Suppressor macrophage (primary cell): ENCODE data around the gene HOXD8.
A peak's percentile ranks its signal among the peaks of the same experiment; 100 is the strongest.

Experiments
- DNase-seq, 4 experiments: peaks; one replicate each; pipeline ENCODE4 v3.0.0-alpha.2; 2020 to 2022

Gene HOXD8

DNA sequence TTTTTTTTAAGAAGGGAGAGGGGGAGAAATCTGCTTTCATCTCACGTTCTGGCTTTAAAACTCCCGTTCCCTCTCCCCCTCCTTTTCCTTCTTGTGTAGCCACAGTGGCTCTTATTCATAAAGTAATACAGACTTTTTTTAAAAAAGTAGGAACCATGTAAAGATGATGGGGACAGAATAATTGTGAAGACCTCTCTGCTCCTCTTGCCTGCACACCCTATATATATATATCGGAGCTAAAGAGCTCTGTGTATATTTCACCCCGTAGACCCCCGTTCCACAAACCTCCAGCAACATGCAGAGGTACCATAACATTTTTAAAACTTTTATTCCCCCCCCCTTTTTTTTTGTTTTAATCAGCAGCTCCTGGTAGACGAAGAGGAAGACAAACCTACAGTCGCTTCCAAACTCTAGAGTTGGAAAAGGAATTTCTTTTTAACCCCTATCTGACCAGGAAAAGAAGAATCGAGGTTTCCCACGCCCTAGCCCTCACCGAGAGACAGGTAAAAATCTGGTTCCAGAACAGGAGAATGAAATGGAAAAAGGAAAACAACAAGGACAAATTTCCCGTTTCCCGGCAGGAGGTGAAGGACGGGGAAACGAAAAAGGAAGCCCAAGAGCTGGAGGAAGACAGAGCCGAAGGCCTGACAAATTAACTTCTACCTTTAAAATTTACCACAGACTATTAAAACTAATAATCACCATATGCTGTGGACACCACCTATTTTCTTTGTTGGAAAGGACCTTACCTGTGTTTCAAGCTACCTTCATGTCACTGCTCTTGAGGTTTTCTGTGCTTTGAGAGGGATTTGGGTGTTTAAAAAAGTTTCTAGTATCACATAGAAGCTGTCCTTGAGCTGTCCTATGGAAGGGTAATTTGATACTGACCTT is 1.7 kb downstream of the HOXD8 start:
- DNase-seq = no peak

DNA sequence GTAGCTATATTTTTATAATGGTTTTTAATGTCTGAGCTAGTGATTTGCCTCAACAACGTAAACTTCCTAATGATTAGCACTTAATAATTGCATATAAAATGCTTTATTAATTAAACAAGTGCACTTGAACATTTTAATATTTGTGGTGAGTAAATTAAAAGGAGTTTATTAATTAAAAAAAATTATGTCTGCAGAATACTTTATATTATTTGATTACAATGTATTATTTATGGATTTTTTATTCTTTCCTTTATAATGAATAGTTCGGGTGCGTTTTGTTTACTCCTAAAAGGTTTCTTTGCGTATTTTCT is 2.3 kb downstream of the HOXD8 start:
- no peak for DNase-seq

DNA sequence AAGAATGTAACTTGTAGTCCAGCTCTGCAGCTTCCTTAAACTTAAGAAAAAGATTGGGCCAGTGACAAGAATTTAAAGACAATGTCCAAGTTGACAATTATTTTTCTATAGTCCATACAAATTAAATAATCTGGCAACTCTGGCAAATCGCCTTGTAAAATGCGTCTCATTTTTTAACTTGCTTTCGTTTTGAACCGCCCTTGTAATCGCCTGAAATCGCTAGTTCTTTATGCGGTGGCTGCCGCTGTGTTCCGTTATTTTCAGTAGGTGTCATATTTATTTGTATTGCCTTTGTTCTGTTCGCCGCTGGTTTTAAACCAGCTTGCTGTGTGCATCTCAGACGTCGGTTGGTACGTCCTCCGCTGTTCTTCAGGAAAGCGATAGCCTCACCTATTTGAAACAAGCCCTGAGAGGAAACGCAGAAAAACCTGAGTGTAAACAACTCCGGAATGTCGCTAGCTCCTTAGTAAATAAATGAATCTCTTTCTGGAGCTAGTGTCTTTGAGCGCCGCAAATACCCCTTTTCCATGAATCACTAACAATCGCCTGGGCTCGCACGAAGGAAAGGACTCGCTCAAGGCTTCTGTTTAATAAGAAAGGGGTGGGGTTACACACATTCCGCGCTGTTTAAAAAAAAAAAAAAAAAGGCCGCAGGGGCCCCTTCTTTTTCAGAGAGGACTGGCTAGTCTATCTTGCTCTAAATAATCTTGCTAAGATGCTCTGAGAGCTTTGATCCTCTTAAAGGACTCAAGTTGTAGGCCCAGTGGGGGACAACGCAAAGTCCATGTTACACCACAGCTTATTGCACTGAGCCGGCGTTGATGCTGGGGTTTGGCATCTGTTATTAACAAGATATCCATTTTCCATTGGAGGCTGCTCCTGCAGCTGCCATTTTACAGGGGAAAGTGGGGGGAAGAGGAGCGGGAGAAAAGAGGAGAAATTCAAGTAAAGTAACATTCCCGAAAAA is 3.0 kb downstream of the HOXD8 start:
- peak in 3 of 4 experiments; percentile 14 to 41 (median 16) for DNase-seq

DNA sequence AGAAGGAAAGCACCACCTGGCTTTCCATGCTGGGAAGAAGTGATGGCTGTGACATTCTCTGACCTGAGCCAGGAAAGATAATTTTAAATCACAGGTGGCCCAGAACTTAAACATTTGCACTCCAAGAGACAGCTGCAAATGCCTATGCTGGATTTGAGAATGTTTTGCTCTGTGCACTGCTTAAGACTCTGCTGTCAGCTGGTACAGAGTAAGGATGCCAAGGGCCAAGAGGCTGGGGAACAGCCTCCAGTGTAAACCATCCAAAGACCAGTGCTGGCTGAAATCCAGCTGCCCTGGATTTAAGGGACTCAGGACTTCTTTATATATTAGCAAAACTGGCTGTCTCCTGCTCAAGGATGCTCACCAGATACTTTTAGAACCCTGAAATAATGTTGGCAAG is 3.9 kb downstream of the HOXD8 start:
- DNase-seq = no peak

DNA sequence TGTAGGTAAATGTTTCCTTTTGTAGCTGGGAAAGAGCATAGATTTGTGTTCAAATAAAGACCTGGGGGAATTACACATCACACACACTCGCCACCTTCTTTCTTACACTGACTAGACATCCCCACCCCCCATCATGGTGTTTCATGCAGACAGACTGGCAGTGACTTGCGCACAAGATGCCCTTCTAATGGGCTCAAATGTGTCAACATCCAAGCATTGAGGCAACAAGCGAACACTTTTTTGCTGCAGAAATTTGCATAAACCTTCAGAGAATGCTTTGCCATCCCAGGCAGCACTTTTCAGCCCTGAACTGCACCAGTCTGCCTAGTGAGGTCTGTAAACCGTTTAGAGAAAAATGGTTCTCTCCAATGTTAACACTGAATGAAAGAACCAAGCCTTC is 4.5 kb downstream of the HOXD8 start:
- DNase-seq = no peak

DNA sequence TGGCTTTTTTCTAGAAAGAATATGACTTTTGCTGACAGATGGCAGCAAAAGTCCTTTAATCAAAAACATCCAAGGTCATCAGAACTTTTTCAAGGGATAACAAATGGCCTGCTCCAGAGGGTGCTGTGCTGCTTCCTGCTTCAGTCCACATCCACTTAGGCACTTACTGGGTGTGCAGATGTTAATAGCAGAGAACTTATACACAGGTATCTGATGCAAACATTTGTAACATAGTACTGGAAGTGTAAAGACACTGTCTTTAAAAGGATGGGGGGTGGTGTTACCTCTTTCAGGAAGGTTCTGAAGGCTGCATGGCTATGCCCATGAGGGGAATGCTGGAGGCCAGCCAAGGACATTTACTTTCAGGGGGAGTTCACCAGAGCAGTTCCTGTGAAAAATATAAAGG is 5.5 kb downstream of the HOXD8 start:
- no peak for DNase-seq

DNA sequence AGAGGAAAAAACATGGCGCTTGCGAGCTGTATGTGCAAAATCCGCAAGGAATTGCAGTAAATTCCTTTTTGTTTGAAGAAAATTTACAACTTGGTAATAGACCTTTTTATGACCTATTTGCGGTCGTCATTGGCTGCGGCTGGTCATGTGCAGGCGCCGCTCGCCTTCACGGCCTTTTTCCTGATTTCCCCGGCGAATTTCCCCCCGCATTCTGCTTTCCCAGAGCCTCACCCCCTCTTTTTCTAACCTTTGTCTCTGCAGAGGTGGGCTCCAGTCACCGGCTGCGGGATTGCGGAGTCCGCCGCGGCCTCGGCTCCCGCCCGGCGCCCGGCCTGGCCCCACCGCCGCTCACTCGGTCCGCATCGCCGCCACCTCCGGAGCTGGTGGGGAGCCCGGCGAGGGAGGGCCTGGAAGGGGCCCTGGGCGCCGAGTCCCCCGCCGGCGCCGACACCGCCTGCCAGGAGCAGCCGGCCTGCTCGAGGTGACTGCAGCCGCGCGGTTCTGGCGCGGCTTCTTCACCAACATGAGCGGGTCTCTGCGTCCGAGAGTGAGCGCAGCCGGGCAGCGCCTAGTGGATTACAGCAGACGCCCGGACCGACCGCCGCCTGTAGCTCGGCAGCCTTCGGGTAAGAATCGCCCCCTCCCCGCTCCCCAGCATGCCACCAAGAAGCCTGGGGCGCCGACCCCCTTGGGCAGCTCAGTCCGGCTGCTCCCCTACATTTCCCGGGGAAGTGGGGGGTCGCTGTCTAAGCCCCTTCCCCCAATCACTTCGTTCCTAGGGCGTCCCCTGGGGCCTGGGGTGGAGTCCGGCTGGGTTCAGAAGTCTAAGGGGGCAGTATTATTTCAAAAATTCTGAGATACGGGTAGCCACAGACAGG is 7.1 kb downstream of the HOXD8 start:
- peak in 1 of 4 experiments; percentile 18 for DNase-seq

DNA sequence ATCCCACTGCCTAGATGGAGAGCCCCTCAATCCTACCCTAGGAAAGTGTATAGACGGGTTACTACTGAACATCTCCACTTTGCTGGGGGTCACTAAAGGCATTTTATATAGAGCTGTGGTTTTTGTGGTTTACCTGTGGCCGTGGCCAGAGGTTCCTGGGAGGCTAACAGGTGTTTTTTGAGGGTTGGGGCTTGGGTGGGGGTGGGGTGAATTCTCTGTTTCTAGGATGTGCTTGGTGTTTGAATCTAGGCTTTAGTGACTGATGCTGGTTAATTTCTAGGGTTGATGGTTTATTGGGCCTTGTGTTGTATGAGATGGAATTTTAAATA is 7.7 kb downstream of the HOXD8 start:
- DNase-seq = no peak

DNA sequence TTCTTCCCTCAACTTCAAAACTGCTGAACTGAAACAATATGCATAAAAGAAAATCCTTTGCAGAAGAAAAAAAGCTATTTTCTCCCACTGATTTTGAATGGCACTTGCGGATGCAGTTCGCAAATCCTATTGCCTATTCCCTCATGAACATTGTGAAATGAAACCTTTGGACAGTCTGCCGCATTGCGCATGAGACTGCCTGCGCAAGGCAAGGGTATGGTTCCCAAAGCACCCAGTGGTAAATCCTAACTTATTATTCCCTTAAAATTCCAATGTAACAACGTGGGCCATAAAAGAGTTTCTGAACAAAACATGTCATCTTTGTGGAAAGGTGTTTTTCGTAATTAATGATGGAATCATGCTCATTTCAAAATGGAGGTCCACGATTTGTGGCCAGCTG is 8.4 kb downstream of the HOXD8 start:
- DNase-seq = no peak

DNA sequence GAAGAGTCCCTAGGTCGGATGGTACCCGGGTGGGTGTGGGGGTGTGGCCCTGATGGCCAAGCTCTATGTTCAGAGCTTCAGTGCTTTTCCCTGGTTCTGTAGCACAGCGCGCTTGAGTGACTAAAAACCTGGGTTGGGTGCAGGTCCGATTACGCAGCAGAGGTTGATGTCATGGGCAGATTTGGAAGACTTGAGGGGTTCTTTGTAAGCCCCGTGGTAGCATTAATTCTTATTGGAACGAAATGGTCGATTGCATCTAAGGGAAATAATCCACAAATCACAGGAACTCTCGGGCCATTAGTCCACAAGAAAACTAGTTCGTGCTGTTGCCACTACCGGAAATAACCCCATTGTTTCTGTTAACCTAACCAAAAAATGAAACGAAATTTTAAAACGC is 9.0 kb downstream of the HOXD8 start:
- no peak for DNase-seq

DNA sequence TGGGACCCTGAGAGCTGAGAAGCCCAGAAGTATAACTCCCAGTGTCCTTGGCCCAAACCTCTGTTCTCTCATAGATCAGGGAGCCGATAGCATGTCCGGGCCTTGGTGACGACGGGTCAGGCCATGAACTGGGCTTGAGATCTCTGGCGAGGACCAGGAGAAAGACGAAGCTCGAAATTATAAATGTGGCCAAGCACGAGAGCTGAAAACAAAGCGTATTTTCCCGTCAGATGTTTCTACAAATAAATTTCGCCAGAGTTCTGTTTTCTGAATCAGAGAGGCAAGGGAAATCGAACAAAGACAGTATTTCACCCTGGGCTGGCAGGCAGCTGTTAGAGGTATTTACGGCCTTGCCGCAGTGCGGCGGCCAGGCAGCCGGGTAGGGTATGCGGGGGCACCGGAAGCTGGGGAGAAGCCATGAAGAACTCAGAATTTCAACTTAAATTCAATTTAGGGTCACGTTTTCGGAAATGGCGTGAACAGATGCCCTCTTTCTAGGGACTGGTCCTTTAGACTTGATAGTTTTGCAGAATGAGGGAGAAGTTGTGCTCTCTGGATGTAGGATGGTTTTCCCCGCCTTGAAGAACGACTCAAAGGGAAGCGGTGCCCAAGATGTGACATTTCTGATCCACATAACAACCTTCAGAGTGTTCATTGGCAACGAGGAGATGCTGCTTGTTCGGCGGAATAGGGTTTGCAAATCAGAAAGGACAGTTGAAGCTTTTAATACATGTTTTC is 9.6 kb downstream of the HOXD8 start:
- no peak for DNase-seq

DNA sequence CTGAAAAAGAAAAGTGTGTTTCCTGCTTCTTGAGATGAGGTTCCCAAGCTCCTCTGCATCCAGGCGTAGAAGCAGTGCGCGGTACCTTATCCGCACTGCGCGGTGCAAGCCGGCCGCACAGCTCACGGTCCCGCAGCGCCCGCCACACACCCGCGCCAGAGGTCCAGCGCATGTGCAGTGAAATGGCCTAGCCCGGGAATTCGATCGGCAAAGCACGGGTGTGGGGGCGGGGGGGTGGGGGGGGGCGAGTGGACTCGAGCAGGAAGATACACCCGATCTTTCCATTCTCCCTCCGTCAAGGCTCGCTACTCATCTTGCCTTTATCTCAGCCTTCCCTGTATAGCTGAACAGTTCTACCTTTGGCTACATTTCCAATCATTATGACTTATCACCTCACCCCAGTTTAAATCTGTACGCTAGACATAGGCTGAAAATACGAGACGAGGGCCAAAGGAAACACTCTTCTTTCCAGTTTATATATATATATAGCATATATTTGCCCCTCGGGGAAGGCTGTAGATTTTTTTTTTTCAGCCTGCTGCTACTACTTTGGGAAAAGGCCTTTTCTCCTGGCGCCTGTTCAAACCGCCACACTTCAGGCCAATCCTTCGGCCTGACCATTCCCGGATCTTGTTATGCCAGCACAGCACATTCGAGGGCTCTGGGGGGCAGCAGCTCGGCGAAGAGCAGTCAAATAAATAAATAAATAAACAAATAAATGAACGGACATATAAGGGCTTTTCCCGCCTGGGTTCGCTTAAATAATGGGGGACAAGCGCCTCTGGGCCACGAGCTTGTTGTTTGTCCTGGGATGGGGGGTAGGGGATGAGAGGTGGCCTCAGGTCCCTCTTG is 10.4 kb downstream of the HOXD8 start:
- no peak for DNase-seq

DNA sequence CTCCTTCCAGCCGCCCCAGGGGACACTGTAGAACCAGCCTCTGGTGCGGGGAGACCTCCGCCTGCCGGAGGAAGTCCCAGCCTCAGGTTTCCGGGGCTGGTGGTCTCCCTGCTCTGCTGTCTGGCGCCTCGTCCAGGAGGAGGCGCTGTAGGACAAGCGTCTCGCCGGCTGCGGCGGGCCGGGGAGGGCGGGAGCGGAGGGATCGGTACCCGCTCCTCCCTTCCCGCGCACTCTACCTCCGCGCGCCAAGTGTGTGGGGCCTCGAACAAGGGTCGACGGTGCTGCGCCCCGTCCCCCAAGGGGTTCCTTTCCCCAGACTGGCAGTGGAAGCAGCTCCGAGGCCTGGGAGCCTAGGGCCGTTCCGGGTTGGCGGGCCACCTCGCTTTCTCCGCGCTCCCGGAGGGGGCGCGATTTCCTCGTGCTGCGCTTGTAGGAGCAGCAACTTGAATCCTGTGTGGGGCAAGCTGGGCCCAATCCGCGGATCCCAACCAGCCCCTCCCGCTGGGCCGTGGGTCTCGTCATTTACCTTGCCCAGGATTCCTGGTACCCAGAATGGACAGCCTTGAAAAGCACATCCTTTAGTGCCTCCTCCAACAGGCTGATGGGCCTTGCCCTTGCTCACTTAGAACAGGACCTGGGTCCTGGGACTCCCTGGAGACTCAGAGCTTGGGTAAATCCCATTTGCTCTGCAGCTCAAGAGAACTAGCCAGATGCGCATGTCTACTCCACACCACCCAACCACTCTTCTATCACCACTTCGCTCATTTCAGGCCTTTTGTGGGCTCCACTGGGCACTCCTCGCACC is 11.2 kb downstream of the HOXD8 start:
- peak; percentile 61 to 77 (median 66) for DNase-seq

DNA sequence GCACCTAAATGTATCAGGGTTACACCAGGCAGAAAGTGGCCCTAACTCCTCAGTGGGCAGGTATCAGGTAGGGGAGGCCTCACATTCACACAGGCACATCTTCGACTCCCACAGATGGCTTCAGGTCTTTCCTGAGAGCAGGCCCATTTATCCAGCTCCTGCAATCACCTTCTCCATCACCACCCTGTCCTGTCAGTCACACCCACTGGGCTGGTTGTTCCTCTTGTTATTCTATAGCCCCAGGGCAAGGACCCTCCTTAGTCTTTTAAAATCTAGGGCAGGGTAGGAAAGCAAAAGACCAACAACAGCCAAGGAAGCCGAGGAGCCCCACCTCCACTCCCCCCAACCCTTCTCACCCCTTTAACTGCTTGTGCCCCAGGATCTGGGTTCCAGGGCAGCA is 12.8 kb downstream of the HOXD8 start:
- DNase-seq = no peak

DNA sequence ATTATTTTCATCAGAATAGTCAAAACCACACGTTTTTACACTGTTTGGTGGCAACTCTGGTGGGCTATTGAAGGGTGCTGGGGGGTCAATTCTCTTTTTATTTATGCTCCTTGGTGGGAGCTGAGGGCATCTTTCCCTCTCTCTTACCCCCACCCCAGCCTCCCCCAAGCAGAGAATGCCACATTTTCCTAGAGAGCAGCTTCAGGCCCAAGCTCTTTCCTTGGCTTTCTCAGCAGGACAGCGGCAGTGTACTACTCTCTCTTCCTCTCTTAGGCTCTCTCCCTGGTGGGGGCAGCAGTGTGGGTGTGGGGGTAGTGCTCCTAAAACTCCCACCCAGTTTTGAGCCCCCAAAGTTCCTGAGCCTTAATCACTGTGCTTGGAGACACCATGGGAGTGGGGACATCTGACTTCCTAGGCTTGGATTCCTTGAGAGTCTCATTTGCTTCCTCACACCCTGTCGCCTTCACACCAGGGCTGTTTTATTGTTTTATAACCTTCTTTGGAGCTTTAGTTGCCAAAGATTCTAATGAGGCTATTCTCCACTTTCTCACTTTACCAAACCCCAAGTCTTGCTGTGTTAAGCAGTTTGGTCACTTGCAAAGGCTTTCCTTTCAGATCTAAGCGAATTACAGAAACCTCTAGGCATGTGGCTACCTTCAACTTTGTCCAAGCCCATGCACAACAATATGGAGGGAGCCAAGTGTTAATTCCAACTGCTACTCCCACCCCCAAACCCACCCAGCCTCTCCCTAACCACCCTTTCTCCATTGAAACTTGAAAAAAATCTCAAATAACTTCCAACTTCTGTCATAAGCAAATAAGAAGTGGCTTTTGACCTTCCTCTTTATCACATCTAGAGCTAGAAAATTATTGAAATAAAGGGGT is 15.8 kb downstream of the HOXD8 start:
- no peak for DNase-seq

DNA sequence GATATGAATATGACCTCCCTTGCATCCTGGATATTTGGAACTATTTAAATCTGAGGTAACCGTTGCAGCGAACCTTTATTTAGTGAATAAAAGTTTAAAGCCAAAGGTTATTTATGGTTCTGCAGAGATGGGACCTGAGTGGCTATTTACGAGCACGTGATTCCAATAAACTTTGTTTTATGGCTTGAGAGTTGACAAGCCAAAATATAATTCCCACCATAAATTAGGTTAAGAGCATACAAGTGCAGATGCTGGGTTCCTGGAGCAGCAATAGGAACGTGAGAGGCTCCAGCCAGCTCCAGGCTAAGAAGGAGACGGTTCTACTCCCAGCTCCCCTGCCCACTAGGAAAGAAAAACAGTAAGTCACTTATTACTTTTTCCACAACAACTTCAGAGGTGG is 16.6 kb downstream of the HOXD8 start:
- no peak for DNase-seq

DNA sequence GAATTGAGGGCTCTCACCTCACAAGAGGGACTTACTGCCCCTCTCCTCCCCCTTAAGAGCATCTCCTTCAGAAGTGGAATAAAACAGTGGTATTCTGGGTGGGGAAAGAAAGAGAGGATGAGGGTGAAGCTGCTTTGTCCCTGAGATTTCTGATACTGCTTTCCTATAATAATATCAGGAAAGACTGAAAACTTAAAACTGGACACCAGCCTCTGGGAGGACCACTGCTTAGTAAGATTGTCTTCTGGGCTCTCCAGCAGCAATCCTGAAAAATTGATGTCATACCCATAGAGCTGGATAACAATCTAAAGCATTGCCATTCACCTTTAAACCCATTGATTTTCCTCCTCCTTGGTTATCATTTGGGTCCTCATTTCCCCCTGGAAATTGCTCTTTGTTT is 17.1 kb downstream of the HOXD8 start:
- no peak for DNase-seq

DNA sequence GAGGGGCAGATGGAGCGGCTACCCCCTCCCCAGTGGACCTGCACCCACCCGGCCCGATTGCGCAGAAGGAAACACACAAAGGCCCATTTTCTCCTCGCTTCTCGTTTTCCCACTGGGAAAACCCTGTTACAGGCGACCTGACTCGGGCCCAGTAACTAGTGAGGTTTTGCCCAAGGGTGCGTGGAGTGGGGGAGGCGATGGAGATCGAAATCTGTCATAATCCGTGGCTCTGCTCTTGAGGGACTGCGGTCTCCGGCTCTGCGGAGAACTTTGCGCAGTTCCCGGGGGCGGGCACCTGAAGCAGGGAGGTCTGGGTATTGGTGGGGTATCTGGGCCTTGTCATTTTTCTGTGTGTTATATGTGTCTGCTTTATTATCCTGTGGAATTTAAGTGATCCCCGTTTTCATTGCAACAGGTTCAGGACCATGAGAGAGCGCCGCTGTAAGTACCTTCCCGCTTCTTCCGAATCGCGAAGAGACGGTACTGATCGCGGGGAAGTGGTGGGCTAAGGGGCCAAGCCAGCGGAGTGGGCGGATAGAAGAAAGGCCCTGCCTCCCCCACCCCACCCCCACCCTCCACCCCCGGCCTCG is 17.8 kb downstream of the HOXD8 start:
- DNase-seq = no peak
